Measurements from ENCODE around the gene FOXS1.
"Not testable (repeated sequence)": the region's sequence is repeated elsewhere in the genome, so short reads cannot be mapped to it uniquely, and the experiment has no call there.

Gene FOXS1

GRCh38 chr20:31833130-31833930 lies 12.1 kb downstream of the FOXS1 start:
- TF ChIP-seq CTCF (IDR thresholded peaks at IDR 0.05; ENCODE audit: low read depth, low read length): peak; percentile 87
- H3K4me3 ChIP-seq (ENCODE audit: low read depth, low read length): no peak overlapping the region

- no peak for TF ChIP-seq CTCF (IDR thresholded peaks at IDR 0.05; ENCODE audit: low read depth, low read length)
- no peak overlapping the region for H3K4me3 ChIP-seq (ENCODE audit: low read depth, low read length)
These were observed 13.6 kb downstream of the FOXS1 start for GRCh38 chr20:31831771-31832306.

DNA sequence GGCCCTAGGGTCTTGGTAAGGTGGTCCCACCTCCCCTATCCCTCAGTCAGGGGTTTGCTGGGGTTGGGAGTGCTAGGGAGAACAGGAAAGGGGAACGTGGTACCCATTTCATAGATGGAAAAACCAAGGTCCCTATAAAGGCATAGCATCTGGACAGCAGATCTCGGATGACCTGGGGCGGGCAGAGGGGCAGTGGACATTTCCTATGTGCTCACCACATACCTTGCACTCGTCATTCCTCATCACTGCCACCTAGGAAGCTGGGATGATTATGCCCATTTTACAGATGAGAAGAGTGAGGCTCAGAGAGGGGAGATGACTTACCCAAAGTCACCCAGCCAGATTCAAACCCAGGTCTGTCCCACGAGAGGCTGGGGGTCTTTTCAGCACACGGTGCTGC lies 14.2 kb downstream of the FOXS1 start:
- no peak overlapping the region for H3K4me3 ChIP-seq (ENCODE audit: low read depth, low read length)
- no peak for TF ChIP-seq CTCF (IDR thresholded peaks at IDR 0.05; ENCODE audit: low read depth, low read length)

DNA sequence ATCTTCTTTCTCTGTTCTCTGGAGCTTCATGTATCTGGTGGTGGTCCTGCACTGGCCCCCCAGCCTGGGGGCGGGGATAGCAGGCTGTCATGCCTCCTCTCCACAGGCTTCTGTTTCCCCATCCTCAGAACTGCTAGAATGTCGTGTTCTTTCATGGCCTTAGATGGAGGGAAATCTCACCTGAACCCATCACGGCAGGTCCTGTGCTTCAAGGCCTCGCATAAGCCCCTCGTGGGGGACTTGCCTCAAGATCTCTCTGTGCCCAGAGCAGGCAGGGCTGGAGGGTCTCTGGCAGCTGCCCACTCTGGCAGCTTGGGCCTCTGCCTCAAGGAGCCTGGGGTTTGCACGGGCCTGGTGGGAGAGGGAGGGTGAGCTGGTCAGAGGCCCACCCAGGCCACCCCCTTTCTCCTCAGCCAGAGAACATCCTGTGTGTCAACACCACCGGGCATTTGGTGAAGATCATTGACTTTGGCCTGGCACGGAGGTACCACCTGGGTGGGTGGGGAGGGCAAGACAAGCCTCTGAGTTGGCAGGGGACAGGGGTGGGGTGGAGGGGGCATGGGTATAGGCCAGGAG lies 14.9 kb downstream of the FOXS1 start:
- TF ChIP-seq CTCF (IDR thresholded peaks at IDR 0.05; ENCODE audit: low read depth, low read length): no peak
- H3K4me3 ChIP-seq (ENCODE audit: low read depth, low read length): no peak overlapping the region

DNA sequence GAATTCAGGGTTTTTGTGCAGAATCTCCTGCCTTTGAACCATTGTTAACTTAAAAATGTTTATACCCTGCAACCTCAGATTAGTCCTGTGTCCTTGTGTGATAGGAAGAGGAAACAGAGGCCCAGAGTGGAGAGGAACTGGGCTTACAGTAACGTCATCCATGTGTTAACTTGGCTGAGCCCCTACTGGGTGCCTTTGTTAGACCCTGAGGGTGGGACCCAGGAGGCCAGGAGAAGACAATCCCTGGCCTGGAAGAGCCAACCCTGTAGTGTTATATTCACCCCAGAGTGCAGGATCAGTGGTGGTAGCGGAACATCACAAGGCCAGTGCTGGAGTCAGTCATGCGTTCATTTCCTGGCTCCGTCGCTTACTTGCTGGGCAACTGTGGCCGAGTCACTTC lies 15.7 kb downstream of the FOXS1 start:
- TF ChIP-seq CTCF (IDR thresholded peaks at IDR 0.05; ENCODE audit: low read depth, low read length): no peak

DNA sequence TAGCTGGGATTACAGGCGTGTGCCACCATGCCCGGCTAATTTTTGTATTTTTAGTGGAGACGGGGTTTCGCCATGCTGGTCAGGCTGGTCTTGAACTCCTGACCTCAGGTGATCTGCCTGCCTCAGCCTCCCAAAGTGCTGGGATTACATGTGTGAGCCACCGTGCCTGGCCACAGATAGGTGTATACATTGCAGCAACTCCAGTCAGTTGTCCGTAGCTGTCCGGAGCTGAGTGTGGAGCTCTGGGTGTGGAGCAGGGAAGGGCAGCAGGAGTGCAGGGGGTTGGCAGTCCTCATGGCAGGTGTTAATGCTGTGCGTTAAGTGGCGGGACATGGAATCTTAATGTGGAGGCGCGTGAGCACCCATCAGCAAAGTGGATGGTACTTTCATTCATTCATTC lies 17.4 kb downstream of the FOXS1 start:
- not testable (repeated sequence) for H3K4me3 ChIP-seq (ENCODE audit: low read depth, low read length)

More for the DNA sequence above, 15.7 kb downstream of the FOXS1 start:
- H3K4me3 ChIP-seq (ENCODE audit: low read depth, low read length): no peak overlapping the region

DNA sequence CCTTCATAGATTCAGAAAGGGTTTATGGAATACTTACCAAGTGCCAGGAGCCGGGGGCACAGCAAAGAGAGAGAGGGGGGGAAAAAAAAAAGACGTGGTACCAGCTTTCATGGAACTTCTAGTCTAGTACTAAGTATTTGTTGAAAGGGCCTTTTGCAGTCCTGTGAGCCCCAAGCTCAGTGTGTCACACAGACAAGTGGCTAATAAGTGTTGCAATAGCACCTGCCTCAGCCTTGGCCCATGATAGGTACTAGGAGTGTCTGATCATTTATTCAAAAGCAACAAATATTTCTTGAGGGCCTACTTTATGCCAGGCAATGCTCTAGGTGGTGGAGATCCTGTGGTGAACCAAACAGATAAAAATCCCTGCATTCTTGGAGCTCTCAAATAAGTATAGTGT lies 18.3 kb downstream of the FOXS1 start:
- no peak for TF ChIP-seq CTCF (IDR thresholded peaks at IDR 0.05; ENCODE audit: low read depth, low read length)
- no peak overlapping the region for H3K4me3 ChIP-seq (ENCODE audit: low read depth, low read length)
